ENCODE measurements around the gene PLXNA2. TPM values are rescaled to one million over a fixed set of nuclear protein-coding genes. Genes with fewer than 3 reads are reported as not detected.

PLXNA2 gene
- total RNA-seq, 1 donor from 2014 or later: 9.0 TPM

GRCh38 chr1:208250613-208251012 is 6.4 kb upstream of the PLXNA2 start:
- no peak for TF ChIP-seq CTCF (IDR thresholded peaks at IDR 0.05; ENCODE audit: insufficient read depth, low read length, severe bottlenecking)
- FAIRE-seq (no peak), DNase-seq (ENCODE audit: low read depth) (no peak)
- Histone ChIP-seq H3K27me3 (ENCODE audit: control insufficient read depth, insufficient read depth, low read length) (peaks cover 2% of the 10 kb centered on the region), H3K4me3 (ENCODE audit: low read depth, low read length) (no peak overlapping the region), H3K36me3 (ENCODE audit: control insufficient read depth, insufficient read depth, low read length) (no peaks in the 10 kb centered on the region)

- no peak for DNase-seq (ENCODE audit: low read depth)
- no peaks in the 10 kb centered on the region for H3K27me3 ChIP-seq (ENCODE audit: control insufficient read depth, insufficient read depth, low read length)
- H3K36me3 ChIP-seq (ENCODE audit: control insufficient read depth, insufficient read depth, low read length): no peaks in the 10 kb centered on the region
- FAIRE-seq: no peak
- no peak for TF ChIP-seq CTCF (IDR thresholded peaks at IDR 0.05; ENCODE audit: insufficient read depth, low read length, severe bottlenecking)
- no peak overlapping the region for H3K4me3 ChIP-seq (ENCODE audit: low read depth, low read length)
These were observed 5.0 kb upstream of the PLXNA2 start for GRCh38 chr1:208248991-208249696.

GRCh38 chr1:208248307-208248801 is 4.2 kb upstream of the PLXNA2 start:
- H3K4me3 ChIP-seq (ENCODE audit: low read depth, low read length): no peak overlapping the region
- no peaks in the 10 kb centered on the region for H3K36me3 ChIP-seq (ENCODE audit: control insufficient read depth, insufficient read depth, low read length)
- FAIRE-seq (no peak), DNase-seq (ENCODE audit: low read depth) (no peak)
- TF ChIP-seq CTCF (IDR thresholded peaks at IDR 0.05; ENCODE audit: insufficient read depth, low read length, severe bottlenecking): no peak
- no peaks in the 10 kb centered on the region for H3K27me3 ChIP-seq (ENCODE audit: control insufficient read depth, insufficient read depth, low read length)

- DNase-seq (ENCODE audit: low read depth) (no peak), FAIRE-seq (no peak)
- Histone ChIP-seq H3K27me3 (ENCODE audit: control insufficient read depth, insufficient read depth, low read length) (no peaks in the 10 kb centered on the region), H3K36me3 (ENCODE audit: control insufficient read depth, insufficient read depth, low read length) (no peaks in the 10 kb centered on the region), H3K4me3 (ENCODE audit: low read depth, low read length) (no peak overlapping the region)
- TF ChIP-seq CTCF (IDR thresholded peaks at IDR 0.05; ENCODE audit: insufficient read depth, low read length, severe bottlenecking): no peak
These were observed 3.5 kb upstream of the PLXNA2 start for GRCh38 chr1:208247696-208248095.

- TF ChIP-seq CTCF (IDR thresholded peaks at IDR 0.05; ENCODE audit: insufficient read depth, low read length, severe bottlenecking): peak; percentile 73
- H3K27me3 ChIP-seq (ENCODE audit: control insufficient read depth, insufficient read depth, low read length): no peaks in the 10 kb centered on the region
- DNase-seq (ENCODE audit: low read depth): peak; percentile 80
- no peak for FAIRE-seq
- no peaks in the 10 kb centered on the region for H3K36me3 ChIP-seq (ENCODE audit: control insufficient read depth, insufficient read depth, low read length)
- H3K4me3 ChIP-seq (ENCODE audit: low read depth, low read length): no peak overlapping the region
These were observed 1.1 kb upstream of the PLXNA2 start for GRCh38 chr1:208245185-208245705.

Data from bronchial epithelial cell (primary cell).